Amniotic epithelial cell (primary cell): Measurements from ENCODE around the gene ZNF521.

Experiments used
- DNase-seq: peaks from one replicate; pipeline ENCODE4 v3.0.0-alpha.2; 2010; ENCODE audit warnings: low read depth

ZNF521 gene

GRCh38 chr18:25250474-25250851 is 101.5 kb downstream of the ZNF521 start:
- DNase-seq: no peak

DNA sequence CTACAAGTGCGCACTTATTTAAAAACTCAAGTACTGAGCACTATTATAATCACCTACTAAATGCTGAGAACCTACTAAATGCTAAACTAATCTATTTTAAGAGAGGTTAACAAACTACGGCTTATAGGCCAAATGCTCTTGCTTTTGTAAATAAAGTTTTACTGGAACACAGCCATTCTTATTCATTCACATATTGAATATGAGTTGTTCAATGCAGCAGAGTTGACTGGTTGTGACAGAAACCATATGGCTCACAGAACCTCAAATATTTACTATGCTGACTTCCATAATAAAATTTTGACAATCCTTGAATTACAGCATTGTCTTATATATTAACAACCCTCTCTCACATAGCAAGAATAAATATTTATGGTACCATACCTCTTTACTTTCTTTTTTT is 103.2 kb downstream of the ZNF521 start:
- no peak for DNase-seq

DNA sequence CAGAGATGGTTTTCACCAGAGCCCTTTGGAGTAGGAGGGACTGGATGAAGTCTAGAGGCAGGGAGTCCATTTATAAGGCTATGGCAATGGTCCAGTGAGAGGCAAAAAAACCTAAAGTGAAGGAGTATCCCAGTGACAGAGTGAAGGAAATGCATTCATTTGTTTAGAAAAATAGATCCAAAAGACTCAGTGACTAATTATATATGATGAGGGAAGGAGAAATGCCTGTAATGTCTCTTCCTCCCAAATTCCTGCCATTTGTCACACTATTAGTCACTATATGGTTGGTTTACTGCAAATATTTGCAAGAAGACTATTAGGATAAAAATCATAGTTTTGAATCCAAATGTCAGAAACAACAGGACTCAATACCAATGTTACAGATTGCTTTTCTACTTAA is 104.2 kb downstream of the ZNF521 start:
- peak; percentile 34 for DNase-seq

DNA sequence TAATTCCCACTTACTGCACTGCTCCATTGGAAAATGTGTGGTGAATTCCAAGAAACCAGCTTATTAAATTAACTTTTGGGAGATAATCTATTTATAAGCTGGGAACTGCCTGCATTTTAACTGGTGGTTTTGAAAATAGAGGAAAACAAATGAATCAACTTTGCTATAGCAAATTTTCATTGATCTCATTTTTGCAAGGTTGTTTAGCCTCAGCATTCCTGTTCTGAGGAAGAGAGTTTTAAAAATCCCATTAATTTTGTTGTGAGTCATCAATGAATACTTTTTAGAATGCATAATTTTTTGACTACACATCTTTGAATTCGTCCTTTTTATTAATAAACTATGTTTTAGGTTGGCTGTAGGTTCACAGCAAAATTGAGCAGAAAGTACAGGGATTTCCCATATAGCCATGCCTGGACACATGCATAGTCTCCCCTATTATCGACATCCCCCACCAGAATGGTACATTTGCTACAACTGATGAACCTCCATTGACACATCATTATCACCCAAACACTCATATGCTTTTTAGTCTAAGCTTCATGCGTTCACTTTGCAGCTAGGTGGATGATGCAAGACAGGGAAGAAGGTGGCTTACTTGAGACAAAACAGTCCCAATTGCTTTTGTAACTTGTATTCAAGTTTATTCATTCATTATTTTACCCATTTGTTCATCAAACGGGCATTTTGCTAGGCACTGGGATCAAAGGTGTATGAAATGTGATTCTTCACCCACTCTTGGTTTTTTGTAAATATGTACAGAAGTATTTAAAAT is 106.9 kb downstream of the ZNF521 start:
- DNase-seq: no peak

DNA sequence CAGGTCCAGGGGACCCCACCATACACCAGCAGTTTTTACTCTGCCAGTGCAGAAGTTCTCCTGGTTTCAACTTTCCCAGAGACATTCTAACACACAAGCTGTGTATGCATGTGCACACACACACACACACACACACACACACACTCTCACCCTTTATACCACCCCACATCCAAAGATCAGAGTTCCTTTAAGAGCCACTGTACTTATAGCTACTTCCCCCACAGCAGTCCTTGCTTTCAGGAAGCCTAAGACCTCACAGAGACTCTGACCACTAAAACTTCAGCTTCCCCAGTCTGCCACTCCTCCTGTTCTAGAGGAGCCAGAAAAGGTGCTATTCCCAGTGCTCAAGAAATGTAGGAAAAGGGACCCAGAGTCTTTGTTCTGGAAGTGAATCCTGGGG is 107.8 kb downstream of the ZNF521 start:
- no peak for DNase-seq

DNA sequence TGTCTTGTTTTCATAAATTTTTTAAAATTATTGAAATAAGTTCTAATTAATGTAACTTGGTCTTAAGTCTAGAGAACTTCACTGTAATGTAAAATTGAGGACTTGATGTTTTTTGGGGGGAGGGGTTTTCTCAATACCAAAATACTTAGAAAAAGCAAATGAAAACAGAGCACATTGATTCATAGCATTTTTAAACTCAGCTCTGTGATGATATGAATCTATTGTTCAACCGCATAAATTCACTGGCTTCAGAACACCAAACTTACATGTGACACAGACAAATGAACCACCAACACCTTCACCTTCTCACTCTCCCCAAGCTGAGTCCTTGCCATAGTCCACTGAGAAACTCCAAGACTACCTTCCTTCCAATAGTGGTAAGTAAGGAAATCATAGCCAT is 108.2 kb downstream of the ZNF521 start:
- DNase-seq: no peak

GRCh38 chr18:25243257-25243656 is 108.7 kb downstream of the ZNF521 start:
- DNase-seq: no peak

DNA sequence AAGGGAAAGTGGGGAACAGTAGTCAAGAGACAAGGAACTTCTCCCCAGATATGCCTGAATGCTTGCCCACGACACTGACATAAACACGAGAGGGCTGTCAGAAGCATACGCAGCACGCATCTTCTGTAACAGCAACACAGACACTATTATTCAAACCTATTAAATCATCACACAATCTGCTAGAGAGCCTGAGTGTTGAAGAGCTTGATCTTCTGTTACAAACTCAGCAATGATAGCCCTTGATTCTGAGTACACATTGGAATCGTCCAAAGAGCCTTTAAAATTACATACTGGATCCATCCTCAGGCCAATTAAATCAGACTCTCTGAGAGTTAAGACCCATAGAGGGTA is 111.6 kb downstream of the ZNF521 start:
- DNase-seq: no peak

DNA sequence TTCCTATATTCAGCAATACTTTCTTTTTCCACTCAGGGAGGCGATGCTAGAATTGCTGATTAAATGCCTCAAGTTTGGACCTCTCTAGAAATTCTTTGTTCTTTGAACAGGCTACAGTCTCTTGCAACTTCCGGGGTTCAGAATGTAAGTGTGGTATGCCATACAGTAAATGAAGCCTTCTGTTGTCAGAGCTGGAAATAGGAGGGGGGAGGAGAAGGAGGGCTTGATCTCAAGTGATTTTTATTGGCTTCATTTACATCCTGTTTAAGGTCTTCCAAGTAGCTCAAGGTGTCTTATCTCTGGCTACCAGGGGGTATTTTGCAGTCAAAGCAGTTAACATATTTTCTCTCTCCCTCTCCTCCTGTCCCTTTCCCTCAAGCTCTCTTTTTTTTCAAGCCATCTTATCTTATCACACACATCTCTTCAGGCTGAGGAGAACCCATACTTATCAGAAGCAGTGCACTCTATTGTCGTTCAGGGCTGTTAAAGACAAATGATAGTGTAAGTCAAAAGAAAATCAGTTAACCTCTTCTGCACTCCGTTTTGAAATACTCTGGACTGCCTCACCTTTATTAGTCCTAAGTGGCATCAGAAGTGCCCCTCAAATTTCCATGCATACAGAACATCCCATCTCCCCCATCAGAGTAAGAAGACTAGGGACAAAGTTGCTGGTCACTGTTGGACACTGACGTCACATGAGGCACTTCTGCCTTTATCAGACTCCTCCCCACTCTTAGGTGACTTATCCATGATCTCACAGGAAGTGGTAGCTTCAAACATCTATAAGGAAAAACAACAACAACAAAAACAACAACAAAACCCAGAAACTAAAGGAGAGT is 112.2 kb downstream of the ZNF521 start:
- DNase-seq: peak; percentile 15

DNA sequence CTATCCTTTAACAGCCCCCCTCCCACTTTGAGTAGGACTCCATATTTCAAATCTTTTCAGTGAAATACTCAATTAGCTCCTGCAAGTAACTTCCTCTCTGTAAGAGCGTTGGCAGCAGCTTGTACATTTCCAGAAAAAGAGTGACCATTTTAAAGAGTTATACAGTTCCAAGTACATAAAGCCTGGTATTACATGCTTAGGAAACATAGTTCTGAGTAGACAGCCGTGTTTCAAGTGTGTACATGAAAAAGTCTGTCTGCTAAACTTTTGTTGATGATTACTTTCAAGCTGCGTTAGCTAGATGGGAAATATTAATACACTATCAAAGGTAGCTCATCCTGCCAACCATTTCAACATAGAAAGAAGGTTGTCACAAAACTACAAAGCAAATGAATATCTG is 112.8 kb downstream of the ZNF521 start:
- DNase-seq: no peak

- DNase-seq: no peak
Measured at GRCh38 chr18:25237571-25238267, 114.2 kb downstream of the ZNF521 start.

DNA sequence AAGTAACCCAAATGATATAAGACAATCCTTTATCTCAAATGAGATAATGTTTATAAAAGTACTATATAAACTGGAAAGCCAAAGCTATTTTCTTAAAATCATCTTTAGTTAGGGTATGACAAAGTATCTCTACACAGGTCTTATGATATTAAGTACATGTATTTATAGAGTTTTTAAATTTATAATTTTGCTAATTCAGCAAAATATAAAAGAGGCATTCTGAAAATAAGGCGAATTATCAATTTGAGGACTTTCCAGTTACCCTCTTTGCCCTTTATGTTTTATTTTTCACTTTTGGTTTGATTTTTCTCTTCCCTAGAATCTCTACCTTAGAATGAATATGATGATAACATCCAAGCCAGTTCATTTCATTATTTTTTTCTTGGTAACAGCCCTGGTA is 115.2 kb downstream of the ZNF521 start:
- no peak for DNase-seq

DNA sequence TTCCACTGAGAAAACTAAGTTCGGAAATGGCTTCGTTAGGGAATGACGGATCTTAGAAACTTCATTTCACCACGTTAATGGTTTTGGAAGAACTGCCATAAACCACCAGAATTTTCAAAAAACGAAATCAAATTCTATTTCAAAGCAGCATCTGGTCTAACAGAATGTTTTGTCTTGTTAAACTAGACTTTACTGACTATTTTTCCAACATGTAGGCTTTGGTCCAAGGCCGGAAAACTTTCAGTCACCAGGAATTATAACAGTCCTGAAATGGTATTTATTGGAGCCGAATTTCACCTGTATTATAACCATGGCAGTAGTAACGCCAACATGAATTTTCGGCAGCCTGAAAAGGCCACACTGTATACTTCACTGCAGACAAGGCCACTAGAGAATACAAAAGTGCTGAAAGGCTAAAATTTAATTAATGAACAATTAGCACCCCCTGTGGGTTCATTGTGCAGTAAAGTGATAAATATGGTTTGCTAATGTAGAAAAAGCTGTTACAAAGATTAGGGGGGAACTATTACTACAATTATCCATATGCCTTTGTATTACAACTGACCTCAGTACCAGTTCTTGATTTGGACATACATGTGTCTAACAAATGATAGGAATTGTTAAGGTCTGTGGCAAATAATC is 116.4 kb downstream of the ZNF521 start:
- no peak for DNase-seq

DNA sequence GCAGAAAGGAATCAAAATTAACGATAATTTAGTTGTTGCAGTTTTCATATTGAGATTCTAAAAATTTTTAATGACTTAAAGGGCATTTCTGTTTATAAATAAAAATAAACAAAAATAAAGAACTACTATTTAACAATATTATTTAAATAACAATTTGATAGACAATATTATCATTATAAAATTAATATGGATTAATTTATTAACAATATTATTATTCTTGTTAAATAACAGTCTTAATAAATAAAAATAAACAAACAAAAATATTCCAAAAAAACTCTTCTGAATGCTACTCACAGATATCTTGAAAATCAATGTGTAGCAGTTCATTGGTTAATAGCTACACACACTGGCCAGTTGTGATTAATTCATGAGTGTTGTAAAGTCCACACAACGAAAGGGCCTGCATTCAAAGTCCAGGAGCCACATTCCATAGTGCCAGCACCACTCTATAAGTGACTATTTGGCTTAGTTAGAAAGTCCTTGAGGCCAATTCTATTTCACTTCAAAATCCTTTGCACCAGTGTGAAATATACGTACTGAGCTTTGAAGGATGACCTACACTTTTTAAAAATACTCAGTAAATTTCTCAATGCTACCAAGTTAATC is 117.1 kb downstream of the ZNF521 start:
- no peak for DNase-seq

- DNase-seq: no peak
Measured at GRCh38 chr18:25234322-25234639, 117.7 kb downstream of the ZNF521 start.

DNA sequence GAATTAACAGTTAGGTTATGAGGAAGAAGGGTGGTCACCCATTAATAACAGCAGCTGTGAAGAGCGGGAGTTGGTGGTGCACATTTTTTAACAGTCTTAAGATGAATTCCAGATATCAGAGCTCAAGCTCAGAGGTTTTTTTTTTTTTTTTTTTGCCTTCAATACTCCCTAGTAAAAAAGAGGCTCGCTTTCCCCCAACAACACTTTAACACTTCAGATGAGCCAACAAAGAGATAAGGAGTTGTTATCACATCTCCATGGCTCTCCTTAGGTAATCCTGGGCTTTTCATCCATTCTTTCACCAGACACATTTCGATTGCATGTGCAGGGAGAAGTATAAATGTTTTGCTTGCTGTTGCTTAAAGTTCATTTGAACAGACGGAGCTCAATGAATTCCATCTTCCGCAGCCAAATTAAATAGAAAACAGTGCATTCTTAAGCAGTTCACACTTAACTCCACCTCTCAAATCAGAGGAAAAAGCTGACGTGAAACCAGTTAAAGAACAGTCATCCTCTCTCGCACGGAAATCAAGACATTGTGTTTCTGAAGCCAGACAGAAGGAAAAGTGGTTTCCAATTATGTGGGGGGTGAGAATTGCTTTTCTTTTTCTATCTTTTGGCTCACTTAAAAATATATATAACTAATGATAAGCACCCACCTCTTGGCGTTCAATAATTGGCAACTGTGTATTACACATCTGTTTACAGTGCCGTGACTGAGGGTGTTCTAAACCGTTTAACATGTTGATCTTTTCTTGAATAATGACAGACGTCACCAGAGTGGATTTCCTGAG is 118.2 kb downstream of the ZNF521 start:
- peak; percentile 74 for DNase-seq

DNA sequence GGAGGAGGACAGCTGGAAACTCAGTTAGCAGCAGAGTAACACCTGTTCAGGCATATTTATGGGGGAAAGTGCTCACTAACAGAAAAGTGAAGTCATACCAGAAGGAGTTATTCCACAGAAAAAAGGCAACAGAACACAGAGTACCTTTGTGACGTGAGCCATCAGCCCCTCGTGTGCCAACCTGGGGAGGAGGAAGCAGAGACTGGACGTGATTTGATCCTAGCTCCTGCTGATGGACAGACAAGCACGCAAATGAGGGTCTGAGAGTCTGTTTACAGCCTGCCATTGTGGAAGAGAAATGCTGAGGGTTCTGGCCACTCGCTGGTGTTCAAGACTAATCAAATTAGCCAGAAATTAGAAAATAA is 120.7 kb downstream of the ZNF521 start:
- no peak for DNase-seq

DNA sequence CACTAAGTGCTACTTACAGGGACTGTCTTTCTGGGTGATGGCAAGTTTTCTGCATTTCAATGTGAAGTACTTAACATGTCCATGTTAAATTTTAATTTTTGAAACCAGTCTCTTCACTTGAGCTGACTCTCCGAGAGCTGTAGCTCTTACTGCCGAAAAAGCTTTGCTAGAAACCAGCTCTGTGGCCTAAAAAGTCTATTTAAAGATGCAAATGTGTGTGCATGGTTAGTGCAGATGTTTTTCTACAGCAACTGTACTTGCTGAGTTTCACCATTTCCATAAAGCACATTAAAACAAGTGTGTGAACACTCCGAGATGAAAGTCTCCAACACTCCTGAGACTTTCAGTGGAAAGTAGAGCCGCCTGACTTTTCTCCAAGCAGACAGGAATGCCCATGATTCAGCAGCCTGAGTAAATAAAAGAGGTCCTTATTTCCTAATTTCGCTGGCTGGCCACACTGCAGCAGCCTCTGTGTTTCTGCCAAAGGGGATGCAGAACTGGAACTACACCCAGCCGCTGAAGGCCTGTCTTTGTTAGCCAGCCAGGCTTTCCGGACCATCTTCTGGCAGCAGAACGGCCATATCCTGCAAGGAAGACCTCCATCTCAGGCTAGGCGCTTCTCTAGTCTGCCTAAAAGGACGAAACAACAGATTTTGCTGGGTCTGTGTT is 121.2 kb downstream of the ZNF521 start:
- DNase-seq: peak; percentile 67

DNA sequence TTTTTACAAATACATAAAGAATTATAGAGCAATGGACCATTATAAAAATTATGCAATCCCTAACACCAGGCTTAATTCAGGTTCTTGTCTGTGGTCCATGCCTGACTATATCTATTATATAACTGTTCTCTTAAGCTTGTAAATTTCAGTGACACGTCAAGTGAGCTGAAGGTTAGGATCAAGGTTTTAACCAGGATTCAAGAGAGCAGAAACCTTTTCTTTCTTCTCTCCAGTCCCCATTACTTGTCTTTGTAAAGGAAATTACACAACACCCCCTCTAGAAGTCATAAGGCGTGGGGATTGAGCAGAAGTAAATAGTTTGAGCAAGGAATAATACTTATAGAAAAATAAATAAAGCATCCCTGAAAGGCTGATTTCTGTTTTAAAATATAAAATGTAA is 122.0 kb downstream of the ZNF521 start:
- DNase-seq: no peak

- DNase-seq: peak; percentile 36
Measured at GRCh38 chr18:25229081-25229480, 122.9 kb downstream of the ZNF521 start.

GRCh38 chr18:25228410-25228809 is 123.6 kb downstream of the ZNF521 start:
- DNase-seq: no peak
